ENCODE measurements around the gene TADA2B.

The TADA2B gene

DNA sequence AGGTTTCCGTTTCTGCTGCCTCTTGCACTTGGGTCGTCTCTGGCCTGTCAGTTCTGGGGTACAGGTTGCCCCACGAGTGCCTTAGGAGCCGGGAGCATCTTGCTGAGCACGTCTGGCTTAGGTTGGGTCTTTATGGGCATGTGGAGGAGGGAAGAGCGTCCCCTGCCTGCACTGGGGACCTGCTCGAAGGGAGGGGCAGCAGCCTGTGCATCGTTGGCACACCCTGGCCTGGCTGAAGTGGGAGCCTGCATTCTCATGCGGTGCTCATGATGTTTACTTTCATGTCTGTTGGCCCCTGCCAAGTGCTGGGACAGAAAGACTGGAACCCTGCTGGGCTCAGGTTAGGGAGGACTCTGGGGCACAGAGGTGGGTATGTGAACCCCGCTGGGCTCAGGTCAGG, 23.8 kb upstream of the TADA2B start:
- DNase-seq: no peak

DNA sequence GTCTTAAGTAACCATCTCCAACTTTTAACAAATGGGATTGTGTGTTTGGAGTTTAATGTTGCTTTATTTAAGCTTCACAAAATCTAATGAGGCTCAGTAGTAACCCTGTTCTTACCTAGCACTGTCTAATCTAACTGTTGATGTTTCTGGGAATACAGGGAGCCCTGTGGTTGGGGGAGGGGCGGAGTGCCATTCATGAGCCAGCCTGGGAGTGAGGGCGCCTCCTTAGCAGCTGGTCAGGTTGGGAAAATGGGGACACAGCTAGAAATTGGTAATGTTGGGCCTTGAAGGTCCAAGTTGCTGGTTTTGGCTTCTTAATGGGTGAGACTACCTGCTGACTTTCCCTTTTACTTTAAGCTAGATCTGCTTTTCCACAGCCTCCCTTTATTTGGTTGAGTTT, 22.9 kb upstream of the TADA2B start:
- no peak for DNase-seq

DNA sequence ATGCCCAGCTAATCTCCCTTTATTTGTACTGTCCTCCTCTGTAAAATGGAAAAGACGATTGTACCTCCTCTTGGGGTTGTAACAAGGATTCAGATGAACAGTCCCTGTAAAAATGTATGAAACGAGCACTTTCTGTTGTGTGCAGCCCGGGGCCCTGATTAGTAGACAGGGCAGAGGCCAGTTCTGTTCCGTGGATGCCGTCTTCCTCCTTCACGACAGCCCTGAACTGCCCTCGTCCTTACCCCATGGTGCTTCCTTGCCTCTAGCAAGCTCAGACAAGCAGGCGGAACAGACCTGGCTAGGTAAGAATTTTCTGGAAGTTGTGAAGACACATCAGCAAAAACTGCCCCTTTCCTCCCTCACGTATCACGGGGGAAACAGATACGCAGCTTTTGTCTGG, 22.3 kb upstream of the TADA2B start:
- DNase-seq: no peak

DNA sequence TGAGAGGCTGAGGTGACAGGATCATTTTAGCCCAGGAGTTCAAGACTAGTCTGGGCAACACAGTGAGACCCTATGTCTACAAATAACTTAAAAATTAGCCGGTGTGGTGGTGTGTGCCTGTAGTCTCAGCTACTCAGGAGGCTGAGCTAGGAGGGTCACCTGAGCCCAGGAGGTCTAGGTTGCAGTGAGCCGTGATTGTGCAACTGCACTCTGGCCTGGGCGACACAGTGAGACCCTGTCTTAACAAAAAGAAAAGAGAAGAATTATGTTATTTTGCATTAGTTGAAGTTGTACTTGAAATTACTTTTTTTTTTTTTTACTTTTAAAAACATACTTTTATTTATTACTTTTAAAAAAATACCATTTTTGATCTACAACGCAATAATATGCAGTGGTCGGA, 21.8 kb upstream of the TADA2B start:
- DNase-seq: no peak

DNA sequence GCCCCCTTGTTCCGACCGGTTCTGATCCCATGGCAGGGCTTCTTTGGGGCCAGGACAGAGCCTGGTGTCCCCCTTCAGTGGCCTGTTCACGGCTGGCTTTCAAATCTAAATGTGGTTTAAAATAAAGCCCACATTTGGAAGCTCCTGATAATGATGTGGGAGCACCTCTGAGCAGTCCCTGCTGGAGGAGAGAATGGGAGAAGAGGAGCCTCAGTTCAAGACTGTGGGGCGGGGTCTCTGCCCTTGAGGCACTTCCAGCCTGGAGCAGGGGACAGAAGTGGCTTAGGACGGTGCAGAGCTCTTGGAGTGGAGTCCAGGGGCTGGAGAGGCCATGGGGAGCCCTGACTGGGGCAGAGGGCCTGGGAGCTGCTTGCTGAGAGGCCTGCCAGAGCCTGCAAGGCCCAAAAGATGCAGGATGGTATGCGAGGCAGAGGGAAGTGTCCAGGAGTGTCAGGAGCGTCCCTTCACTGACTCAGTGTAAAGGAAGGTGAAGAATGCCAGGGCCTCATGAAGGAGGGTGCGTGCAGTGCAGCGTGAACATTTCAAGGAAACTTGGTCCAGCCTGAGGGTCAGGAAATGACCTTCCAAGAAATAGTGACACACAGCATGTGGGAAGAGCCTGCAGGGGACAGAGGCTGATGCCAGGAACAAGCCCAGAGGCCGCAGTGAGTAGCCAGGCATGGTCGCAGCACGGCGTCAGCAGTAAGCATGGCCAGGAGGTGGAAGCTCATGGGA, 21.1 kb upstream of the TADA2B start:
- DNase-seq: no peak

DNA sequence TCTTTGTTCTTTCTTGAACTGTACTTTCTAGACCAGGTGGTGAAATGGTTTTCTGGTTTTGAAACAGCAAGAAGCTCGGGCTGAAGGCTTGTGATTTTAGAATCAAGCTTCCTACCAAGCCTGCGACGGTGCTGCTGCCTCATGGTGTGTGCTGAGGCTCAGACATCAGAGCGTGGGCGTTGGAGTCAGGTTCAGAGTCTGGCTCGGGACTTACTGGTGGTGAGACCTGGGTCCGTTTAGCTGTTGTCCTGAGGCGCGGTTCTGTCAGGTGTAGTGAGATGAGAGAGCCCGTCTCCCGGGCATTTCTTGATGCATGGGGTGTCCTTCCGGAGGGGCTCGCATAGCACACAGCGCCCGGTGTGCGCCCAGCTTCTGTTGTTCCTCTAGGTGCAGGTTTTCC, 19.7 kb upstream of the TADA2B start:
- no peak for DNase-seq

DNA sequence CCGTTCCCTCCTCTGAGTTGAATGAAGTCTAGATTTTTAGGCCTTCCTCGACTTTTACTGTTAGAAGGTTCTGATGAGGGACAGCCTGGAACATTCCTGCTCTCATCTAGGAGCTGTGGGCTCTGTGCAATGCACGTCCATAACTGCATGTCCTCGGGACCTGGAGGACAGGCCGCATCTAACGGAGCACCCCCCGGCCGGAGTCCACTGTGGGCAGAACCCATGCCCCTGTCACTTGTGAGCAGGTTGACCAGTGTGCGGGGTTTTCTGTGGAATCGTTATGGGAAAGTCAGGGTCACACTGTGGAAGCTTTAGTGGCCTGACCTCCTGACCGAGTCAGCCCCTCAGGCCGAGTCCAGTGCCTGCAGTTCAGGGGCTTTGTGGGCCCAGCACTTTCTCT, 19.3 kb upstream of the TADA2B start:
- DNase-seq: no peak

DNA sequence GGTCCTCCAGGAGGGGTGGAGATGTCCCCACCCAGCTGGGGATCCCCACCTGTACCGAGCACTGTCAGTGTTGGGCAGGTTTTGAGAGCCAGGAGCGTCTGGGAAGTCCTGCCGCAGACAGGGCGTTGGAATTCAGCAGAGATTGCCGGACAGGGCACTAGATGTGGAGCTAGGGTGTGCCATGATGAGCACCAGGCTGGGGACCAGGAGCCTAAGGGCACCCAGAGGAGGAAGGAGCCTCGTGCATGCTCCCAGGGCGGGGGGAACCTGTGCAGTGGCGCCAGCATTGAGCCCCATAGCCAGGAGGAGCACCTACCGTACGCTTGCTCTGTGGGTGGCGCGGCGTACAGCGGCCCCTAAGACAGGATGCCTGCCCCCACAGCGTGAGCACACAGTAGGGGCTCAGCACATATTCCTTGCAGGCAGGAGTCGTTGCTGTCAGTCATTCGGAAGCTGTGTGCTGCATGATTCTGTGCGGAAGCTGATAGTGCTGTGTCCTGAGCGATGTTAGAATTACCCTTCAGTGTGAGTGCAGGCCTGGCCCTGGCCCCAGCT, 18.8 kb upstream of the TADA2B start:
- DNase-seq: no peak

DNA sequence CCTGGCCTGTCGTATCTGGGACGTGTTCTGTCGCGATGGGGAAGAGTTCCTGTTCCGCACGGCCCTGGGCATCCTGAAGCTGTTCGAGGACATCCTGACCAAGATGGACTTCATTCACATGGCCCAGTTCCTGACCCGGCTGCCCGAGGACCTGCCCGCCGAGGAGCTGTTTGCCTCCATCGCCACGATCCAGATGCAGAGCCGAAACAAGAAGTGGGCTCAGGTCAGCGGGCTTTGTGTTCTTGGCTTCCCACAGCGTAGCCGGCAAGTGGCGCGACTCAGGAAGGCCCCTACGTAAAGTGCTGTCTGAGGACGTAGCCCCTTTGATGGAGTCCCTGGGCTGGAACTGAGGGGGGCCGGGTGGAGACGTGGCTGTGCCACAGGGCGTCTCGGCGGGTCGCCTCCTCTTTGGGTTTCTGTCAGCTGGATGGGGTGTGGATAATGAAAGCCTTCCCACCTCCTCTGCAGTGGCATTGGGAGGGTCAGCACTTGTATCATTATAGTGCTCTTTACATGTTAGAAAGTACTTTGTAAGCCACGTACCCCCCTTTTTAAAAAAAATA, 18.1 kb upstream of the TADA2B start:
- no peak for DNase-seq

DNA sequence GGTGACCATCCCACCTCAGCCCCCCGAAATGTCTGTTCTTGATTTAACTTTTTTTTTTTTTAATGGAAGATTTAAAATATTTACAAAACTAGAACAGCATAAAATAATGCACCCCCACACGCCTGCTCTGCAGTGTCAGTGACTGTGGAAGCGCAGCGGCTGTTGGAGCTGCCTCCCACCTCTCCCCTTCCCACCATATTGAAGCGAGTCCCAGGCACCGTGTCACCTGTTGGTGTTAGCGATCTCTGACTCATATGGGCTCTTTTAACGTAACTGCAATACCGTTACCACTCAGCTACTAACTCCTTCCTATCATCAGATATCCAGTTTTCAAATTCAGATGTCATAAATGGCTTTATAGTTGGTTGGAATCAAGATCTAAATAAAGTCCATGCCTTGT, 17.1 kb upstream of the TADA2B start:
- no peak for DNase-seq

DNA sequence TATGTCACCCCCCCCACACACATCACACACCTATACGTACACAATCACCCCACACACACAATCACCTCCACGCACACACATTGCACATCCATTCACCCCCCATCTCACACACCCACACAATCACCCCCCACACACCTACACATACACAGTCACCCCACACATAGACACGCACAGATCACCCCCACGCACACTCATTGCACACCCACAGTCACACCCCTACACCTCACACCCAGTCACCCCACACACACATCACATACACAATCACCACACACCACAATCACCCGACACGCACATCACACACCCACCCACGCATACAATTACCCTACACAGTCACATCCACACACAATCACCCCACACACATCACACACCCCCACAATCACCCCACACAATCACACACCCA, 15.9 kb upstream of the TADA2B start:
- no peak for DNase-seq

DNA sequence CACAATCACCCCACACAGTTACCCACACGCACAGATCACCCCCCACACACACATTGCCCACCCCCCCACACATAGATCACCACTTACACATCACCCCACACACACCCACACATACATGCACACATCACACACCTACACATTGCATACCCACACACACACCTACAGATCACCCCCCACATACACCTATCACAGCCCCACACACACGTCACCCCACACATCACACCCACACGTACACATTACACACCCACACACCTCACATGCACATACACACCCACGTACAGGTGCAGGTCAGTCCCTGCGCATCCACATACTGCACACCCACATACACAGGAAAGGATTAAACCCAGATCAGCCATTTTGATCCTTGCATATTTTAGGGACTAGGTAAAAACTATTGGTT, 15.3 kb upstream of the TADA2B start:
- no peak for DNase-seq

DNA sequence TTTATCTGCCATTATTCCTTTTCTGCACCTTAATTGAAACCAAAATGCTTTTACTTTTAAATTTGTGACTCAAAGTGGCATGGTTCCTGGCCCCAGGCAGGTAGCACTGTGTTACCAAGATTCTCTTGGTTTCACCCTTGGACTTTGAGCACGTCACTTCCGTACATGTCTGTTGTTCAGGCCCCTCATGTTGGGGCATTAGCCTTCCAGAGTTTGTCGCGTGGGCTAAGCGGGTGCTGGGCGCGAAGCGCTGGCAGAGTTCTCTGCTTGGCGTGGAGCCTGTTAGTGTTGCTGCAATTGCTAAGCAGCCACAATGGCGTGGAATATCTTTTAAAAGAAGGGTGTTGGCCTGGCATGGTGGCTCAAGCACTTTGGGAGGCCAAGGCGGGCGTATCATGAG, 14.0 kb upstream of the TADA2B start:
- DNase-seq: no peak

DNA sequence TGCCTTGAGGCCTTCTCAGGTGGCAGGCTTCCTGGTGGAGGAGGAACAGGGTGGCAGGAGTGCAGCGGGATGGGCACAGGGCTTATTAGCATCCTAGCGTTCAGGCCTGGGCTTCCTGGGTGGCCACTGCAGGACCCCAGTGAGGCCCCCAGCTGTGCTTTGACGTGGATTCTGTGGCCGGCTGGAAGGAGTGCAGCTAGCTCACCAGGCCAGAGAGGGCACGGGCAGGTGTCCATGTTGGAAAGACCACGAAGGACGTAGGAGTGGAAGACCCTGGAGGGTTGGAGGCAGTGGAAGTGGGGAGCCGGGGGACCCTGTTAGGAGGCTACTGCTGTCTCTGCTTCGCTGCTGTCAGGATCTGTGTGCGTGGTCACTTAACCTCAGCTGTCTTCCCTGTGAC, 13.3 kb upstream of the TADA2B start:
- DNase-seq: no peak

DNA sequence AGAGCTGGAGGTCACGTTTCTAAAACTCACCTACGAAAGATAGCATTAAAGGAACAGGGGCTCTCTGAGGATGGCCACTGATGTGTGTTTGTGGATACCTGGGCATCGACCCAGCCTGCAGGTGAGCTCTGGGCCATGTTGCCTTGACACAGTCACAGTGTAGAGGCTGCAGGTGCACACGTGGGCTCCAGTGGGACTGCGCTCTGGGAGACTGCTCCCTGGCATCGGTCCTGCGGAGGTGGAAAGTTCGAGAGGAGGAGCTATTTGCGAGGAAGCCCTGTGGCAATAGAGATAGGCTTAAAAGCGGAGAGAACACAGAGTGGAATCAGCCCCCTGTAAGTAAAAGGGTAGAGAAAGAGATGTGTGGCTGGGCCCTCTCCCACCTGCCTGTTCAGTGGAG, 12.3 kb upstream of the TADA2B start:
- DNase-seq: no peak

DNA sequence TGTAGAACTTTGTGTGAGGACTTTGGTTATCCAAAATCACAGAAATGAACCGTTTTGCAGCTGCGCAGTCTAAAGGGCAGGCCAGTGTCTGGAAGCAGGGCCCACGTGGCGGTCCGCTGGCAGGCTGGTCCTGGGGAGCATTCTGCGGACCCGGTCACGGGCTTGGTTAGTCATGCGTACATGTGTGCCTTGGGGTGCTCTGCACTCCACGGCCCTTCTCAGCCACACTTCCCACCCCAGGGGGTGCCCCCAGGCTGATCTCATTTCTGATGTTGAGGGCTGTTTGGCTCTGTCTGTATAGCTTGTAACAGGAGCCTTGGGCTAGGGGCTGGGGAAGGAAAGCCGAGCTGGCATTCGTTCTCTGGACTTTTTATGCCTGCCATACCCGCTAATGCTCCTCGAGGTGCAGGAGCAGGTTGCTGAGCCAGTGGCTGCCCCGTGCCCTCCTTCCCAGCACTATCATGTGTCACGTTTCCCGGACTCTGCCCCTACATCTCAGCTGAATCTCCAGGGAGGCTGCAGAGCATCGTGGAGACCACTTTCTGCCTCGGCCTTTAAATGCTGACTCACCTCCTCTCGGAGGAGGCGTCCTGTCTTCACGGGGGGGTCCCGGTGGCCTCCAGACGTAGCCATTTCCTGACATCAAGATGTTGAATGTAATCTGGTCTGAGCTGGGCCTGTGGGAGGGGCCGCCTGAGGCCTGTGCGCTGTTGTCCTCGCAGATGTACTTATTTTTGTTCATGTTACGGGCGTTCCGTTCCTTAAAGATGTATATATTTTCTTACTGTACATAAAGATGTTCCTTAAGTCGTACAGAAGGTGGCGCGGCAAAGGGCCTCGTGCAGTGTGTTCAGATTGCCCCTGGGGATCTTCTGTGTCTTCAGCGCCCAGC, 11.4 kb upstream of the TADA2B start:
- no peak for DNase-seq

DNA sequence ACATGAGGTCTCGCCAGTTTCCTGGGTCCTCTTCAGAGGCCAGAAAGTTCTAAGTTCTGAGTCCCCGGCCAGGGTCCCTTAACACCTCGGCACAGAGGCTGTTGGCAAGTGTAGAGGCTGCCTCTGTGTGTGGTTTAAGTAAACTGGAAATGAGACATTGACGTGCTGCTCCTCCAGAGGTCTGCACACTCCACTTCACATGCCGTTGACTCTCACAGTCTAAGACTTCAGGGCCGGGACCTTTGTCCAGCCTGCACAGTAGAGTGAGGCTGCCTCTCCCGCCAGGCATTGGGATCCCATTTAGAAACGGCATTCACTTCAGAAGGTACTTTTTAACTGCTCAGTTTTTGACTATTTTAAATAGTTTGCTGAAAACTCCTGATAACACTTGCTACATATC, 10.6 kb upstream of the TADA2B start:
- DNase-seq: no peak

DNA sequence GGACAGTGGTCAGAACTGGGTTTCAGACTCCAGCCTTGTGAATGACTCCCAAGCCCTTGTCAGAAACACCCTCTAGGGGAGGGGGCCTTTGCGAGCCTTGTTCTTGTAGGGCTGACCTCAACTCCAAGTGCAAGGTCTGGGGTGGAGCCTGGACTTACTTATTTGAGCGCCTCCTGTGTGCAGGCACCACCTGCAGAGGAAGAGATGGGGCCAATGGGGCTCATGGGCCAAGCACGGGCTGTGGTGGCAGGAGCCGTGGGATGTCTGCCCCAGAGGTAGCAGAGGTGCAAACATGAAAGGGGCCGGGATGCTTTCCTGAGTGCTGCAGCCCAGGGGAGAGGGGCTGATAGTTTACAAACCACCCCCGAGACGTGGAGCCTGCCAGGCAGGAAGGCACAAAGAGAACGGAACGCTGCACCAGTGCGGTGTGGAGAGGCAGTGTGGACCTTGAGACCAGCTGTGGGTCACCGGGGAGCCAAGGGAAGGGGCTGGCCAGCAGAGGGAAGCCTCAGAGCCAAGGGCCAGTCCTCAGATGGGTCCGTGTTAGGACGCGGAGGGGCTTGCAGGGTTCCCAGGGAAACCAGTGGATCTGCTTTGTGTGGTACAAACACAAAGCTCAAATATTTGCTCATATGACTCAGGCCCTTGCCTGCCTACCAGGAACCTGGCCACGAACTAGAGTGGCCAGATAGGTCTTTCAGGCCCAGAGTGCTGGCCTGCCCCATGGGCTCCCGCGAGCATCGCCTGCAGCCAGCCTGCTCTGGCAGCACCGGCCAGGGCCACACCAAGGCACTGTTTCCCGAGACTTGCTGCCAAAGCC, 8.7 kb upstream of the TADA2B start:
- no peak for DNase-seq

DNA sequence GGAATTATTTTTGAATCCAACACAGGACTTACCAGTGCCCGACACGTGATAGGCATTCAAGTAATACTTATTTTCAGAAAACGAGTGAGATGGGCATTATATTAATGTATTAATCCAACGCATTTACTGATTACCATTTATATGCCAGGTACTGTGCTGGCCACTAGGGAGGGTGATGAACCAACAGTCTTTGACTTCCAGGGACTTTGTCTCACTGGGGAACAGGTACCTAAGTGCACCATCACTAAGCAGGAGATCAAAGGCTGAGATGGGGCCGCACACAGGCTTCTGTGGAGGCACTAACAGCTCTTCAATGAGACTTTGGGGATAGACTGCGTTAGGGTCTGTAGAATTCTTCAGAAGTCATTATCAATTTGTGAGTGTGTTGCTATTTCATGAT, 5.7 kb upstream of the TADA2B start:
- no peak for DNase-seq

DNA sequence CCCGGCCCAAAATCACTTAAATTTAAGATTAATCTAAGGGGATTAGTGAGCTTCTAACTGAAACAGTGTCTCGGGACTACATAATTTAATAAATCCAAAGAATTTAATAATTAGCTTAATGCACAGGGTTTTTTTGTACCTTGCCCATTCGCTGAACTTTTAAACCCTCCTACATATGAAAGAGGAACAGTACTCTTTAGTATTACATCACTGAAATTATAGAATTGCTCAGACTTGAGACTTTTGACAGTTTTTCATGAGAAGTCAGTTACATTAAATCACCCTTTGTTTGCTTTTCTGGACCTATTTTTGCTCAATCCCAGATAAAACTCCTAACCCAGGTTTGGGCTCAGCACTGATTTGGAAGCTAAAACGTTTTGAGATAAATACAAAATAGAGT, 2.4 kb upstream of the TADA2B start:
- DNase-seq: no peak

DNA sequence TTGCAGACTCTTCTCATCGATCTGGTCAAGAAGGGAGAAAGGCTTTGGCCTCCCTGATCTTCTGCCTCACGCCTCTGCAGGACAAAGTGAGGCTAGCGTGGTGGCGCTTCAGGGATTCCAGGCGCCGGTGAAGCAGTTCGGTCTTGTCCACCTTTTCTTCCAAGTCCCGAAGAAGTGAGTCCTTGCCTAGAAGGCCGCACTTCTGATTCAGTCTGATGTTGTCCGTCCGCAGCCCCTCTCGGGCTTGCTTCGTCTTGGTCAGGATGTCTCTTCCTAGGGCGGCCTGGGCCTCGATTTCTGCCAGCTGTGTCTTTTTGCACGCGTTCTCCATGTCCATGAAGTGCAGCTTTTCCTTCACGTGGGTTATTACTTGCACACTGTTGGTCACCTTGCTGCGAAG, 1.9 kb upstream of the TADA2B start:
- DNase-seq: no peak

DNA sequence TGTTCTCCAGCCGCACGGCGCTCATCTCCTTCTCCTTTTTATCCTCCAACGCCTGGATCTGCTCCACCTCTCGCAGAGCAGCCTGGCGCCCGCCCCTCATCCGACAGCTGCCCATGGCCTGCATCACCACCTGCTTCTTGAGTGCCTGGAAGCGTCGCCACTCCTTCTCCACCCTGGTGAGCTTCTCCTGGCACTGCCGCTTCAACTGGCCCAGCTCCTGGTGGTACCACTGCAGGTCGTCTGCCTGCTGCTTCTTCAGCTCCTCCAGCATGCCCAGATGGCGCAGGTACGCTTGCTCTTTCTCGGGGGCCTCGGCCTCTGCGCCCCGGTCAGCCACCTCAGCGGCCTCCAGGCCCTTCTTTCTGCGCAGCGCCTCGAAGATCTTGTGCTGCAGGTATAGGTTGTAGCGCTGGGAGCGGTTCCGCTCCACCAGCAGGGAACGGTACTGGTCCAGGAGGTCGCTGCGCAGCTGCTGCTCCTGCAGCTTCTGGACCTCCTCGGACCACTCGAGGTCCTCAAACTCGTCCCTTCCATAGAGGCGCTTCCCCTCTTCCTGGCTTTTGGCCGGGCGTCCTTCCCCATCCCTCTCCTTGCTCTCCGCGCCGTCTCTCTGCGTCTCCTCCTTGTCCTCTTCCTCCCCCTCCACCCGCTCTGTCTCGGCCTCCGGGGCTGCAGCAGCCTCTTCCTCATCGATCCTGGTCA, 1.2 kb upstream of the TADA2B start:
- DNase-seq: no peak

All from activated CD4-positive, CD25-positive, alpha-beta regulatory T cell treated with anti-CD3 and anti-CD28 coated beads, Interleukin-2, amount 50 U/mL, for 72 hours (primary cell).